ENCODE results near the gene NPPB.

DNA sequence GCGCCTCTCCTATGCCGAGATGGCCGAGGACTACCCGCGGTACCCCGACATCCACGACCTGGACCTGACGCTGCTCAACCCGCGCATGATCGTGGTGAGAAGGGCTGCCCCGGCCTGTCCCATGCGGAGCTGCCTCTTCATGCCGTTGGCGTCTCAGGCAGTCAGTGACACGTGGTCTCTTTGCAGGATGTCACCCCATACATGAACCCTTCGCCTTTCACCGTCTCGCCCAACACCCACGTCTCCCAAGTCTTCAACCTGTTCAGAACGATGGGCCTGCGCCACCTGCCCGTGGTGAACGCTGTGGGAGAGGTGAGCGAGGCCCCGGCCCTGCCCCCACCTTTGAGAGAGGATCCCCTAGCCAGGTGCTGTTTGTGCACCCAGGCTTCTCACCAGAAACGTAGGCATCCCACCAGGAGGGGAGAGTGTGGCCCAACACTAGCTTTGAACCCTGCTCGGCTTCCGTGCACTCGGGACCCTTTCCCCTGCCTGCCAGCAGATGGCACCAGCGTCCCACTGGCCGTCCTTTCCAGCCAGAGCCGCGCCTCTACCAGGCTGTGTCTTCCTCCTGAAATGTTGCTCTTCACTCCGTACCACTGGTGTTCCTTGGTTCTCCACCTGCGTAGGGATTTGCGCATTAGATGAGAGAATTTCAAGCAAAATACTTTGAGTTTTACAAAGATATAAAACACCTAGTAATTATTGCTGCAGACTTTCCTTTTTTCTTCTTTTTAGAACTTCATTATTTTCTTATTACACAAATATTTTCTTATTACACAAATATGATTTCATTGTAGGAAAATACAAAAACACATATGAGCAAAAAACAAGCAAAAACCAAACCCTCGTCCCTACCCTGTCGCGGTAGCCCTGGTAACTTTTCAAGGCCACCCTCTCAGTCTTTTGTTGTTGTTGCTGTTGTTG, 20.1 kb downstream of the NPPB start:
- TF ChIP-seq MYC (IDR thresholded peaks at IDR 0.05; ENCODE audit: low read depth, low read length), result no peak
- TF ChIP-seq, protein P1, sequence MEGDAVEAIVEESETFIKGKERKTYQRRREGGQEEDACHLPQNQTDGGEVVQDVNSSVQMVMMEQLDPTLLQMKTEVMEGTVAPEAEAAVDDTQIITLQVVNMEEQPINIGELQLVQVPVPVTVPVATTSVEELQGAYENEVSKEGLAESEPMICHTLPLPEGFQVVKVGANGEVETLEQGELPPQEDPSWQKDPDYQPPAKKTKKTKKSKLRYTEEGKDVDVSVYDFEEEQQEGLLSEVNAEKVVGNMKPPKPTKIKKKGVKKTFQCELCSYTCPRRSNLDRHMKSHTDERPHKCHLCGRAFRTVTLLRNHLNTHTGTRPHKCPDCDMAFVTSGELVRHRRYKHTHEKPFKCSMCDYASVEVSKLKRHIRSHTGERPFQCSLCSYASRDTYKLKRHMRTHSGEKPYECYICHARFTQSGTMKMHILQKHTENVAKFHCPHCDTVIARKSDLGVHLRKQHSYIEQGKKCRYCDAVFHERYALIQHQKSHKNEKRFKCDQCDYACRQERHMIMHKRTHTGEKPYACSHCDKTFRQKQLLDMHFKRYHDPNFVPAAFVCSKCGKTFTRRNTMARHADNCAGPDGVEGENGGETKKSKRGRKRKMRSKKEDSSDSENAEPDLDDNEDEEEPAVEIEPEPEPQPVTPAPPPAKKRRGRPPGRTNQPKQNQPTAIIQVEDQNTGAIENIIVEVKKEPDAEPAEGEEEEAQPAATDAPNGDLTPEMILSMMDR (IDR thresholded peaks at IDR 0.05; ENCODE audit: low read depth, low read length), result peak; percentile 96
- no peak for TF ChIP-seq POLR2A (IDR thresholded peaks at IDR 0.05; ENCODE audit: extremely low read depth, insufficient read length)
- TF ChIP-seq, protein P2, sequence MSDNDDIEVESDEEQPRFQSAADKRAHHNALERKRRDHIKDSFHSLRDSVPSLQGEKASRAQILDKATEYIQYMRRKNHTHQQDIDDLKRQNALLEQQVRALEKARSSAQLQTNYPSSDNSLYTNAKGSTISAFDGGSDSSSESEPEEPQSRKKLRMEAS (IDR thresholded peaks at IDR 0.05; ENCODE audit: low read depth, low read length), result no peak
